Activated naive CD4-positive, alpha-beta T cell treated with anti-CD3 and anti-CD28 coated beads, Interleukin-2, amount 10 ng/mL, durations not matched to agents 7 days and 5 days (primary cell): ENCODE data around the gene DOC2B.
A peak's percentile ranks its signal among the peaks of the same experiment; 100 is the strongest.

Experiments
- CTCF ChIA-PET: fragments of 350-600 bp; sonication (Branson Sonifier 250); formaldehyde crosslinking; loops from one replicate; lab custom pipeline; 2021; ENCODE audit warnings: antibody characterized with exemption; lab: Charles Lee
- DNase-seq: peaks from one replicate; pipeline ENCODE4 v3.0.0-alpha.2; 2020
- H3K27ac Mint-ChIP-seq: one replicate; pipeline ENCODE4 v1.8.0; 2021; ENCODE audit warnings: mild to moderate bottlenecking, moderate library complexity, mixed read lengths
- H3K27me3 Mint-ChIP-seq: one replicate; pipeline ENCODE4 v1.8.0; 2021; ENCODE audit warnings: mild to moderate bottlenecking, mixed read lengths
- H3K36me3 Mint-ChIP-seq: one replicate; pipeline ENCODE4 v1.8.0; 2021; ENCODE audit warnings: mixed read lengths
- H3K4me1 Mint-ChIP-seq: one replicate; pipeline ENCODE4 v1.8.0; 2021; ENCODE audit warnings: mixed read lengths
- H3K4me3 Mint-ChIP-seq: one replicate; pipeline ENCODE4 v1.8.0; 2021; ENCODE audit warnings: mild to moderate bottlenecking, moderate library complexity, mixed read lengths
- H3K9me3 Mint-ChIP-seq: one replicate; pipeline ENCODE4 v1.8.0; 2021; ENCODE audit warnings: mixed read lengths

The DOC2B gene

GRCh38 chr17:153851-154250, 27.6 kb downstream of the DOC2B start:
- H3K4me1 Mint-ChIP-seq = no peaks in the 10 kb centered on the region
- no peak for DNase-seq
- no peak overlapping the region for H3K27ac Mint-ChIP-seq
- no peaks in the 10 kb centered on the region for H3K9me3 Mint-ChIP-seq
- H3K36me3 Mint-ChIP-seq = no peaks in the 10 kb centered on the region
- no peak overlapping the region for H3K4me3 Mint-ChIP-seq
- CTCF ChIA-PET = no interaction called here
- peaks cover 15% of the 10 kb centered on the region for H3K27me3 Mint-ChIP-seq

- H3K9me3 Mint-ChIP-seq = no peaks in the 10 kb centered on the region
- no peak overlapping the region for H3K4me3 Mint-ChIP-seq
- H3K4me1 Mint-ChIP-seq = no peaks in the 10 kb centered on the region
- DNase-seq = no peak
- peaks cover 12% of the 10 kb centered on the region for H3K27me3 Mint-ChIP-seq
- CTCF ChIA-PET = interaction anchor here (0.8 kb wide), 1 partner anchor 26 kb away, joined by 3 read pairs; no protein-coding TSS in a partner anchor
- H3K36me3 Mint-ChIP-seq = no peaks in the 10 kb centered on the region
- no peak overlapping the region for H3K27ac Mint-ChIP-seq
Observed at GRCh38 chr17:152860-153420, 28.5 kb downstream of the DOC2B start.

GRCh38 chr17:151886-152859, 29.3 kb downstream of the DOC2B start:
- no peaks in the 10 kb centered on the region for H3K4me1 Mint-ChIP-seq

GRCh38 chr17:151004-151403, 30.4 kb downstream of the DOC2B start:
- Mint-ChIP-seq H3K27ac (no peak overlapping the region), H3K9me3 (no peaks in the 10 kb centered on the region), H3K4me1 (no peaks in the 10 kb centered on the region), H3K27me3 (peaks cover 11% of the 10 kb centered on the region), H3K36me3 (no peaks in the 10 kb centered on the region), H3K4me3 (no peak overlapping the region)
- no peak for DNase-seq
- CTCF ChIA-PET = no interaction called here

More at GRCh38 chr17:151886-152859, 29.3 kb downstream of the DOC2B start:
- Mint-ChIP-seq H3K27ac (no peak overlapping the region), H3K9me3 (no peaks in the 10 kb centered on the region), H3K4me3 (no peak overlapping the region), H3K27me3 (peaks cover 11% of the 10 kb centered on the region), H3K36me3 (no peaks in the 10 kb centered on the region)
- CTCF ChIA-PET = interaction anchor here (0.8 kb wide), 1 partner anchor 27 kb away, joined by 3 read pairs; no protein-coding TSS in a partner anchor
- DNase-seq = no peak

- peaks cover 11% of the 10 kb centered on the region for H3K27me3 Mint-ChIP-seq
- H3K36me3 Mint-ChIP-seq = no peaks in the 10 kb centered on the region
- CTCF ChIA-PET = interaction anchor here (0.6 to 1.5 kb wide), 2 partner anchors 49 to 237 kb away, joined by 3 read pairs; no protein-coding TSS in a partner anchor
Observed at GRCh38 chr17:149897-150584, 31.4 kb downstream of the DOC2B start.

GRCh38 chr17:149231-149630, 32.2 kb downstream of the DOC2B start:
- H3K27ac Mint-ChIP-seq = no peak overlapping the region
- no peaks in the 10 kb centered on the region for H3K9me3 Mint-ChIP-seq
- H3K4me3 Mint-ChIP-seq = no peak overlapping the region
- CTCF ChIA-PET = interaction anchor here (0.5 to 1.5 kb wide), 2 partner anchors 237 to 245 kb away, joined by 3 read pairs; no protein-coding TSS in a partner anchor
- H3K27me3 Mint-ChIP-seq = peaks cover 11% of the 10 kb centered on the region
- H3K36me3 Mint-ChIP-seq = no peaks in the 10 kb centered on the region
- no peak for DNase-seq
- H3K4me1 Mint-ChIP-seq = no peaks in the 10 kb centered on the region

More at GRCh38 chr17:149897-150584, 31.4 kb downstream of the DOC2B start:
- no peaks in the 10 kb centered on the region for H3K9me3 Mint-ChIP-seq
- H3K27ac Mint-ChIP-seq = no peak overlapping the region
- peak; percentile 14 for DNase-seq
- no peaks in the 10 kb centered on the region for H3K4me1 Mint-ChIP-seq
- no peak overlapping the region for H3K4me3 Mint-ChIP-seq

- no peaks in the 10 kb centered on the region for H3K4me1 Mint-ChIP-seq
- peak; percentile 16 for DNase-seq
- H3K27ac Mint-ChIP-seq = no peak overlapping the region
- H3K36me3 Mint-ChIP-seq = no peaks in the 10 kb centered on the region
- H3K4me3 Mint-ChIP-seq = no peak overlapping the region
- peaks cover 14% of the 10 kb centered on the region for H3K27me3 Mint-ChIP-seq
- CTCF ChIA-PET = interaction anchor here (0.5 to 1.5 kb wide), 2 partner anchors 238 to 245 kb away, joined by 3 read pairs; no protein-coding TSS in a partner anchor
- H3K9me3 Mint-ChIP-seq = no peaks in the 10 kb centered on the region
Observed at GRCh38 chr17:148757-149156, 32.7 kb downstream of the DOC2B start.

- DNase-seq = peak; percentile 13
- H3K27ac Mint-ChIP-seq = no peak overlapping the region
- H3K4me3 Mint-ChIP-seq = no peak overlapping the region
- CTCF ChIA-PET = no interaction called here
- peaks cover 5% of the 10 kb centered on the region for H3K4me1 Mint-ChIP-seq
- no peaks in the 10 kb centered on the region for H3K9me3 Mint-ChIP-seq
- H3K36me3 Mint-ChIP-seq = no peaks in the 10 kb centered on the region
- peaks cover 21% of the 10 kb centered on the region for H3K27me3 Mint-ChIP-seq
Observed at GRCh38 chr17:147796-148740, 33.4 kb downstream of the DOC2B start.

- DNase-seq = peak; percentile 11
- peaks cover 19% of the 10 kb centered on the region for H3K27me3 Mint-ChIP-seq
- H3K4me1 Mint-ChIP-seq = peaks cover 5% of the 10 kb centered on the region
- CTCF ChIA-PET = interaction anchor here (1.8 kb wide), 1 partner anchor 240 kb away, joined by 4 read pairs; no protein-coding TSS in a partner anchor
- H3K27ac Mint-ChIP-seq = no peak overlapping the region
- no peaks in the 10 kb centered on the region for H3K36me3 Mint-ChIP-seq
- no peak overlapping the region for H3K4me3 Mint-ChIP-seq
- H3K9me3 Mint-ChIP-seq = no peaks in the 10 kb centered on the region
Observed at GRCh38 chr17:146983-147761, 34.3 kb downstream of the DOC2B start.

- DNase-seq = peak; percentile 8
- Mint-ChIP-seq H3K4me3 (no peak overlapping the region), H3K36me3 (no peaks in the 10 kb centered on the region), H3K4me1 (peaks cover 5% of the 10 kb centered on the region), H3K27me3 (peaks cover 13% of the 10 kb centered on the region), H3K9me3 (no peaks in the 10 kb centered on the region), H3K27ac (no peak overlapping the region)
- CTCF ChIA-PET = interaction anchor here (1.8 to 2.4 kb wide), 2 partner anchors 241 to 553 kb away, joined by 4 to 9 read pairs; no protein-coding TSS in a partner anchor
Observed at GRCh38 chr17:146546-146945, 34.9 kb downstream of the DOC2B start.

GRCh38 chr17:145671-146541, 35.5 kb downstream of the DOC2B start:
- no peaks in the 10 kb centered on the region for H3K9me3 Mint-ChIP-seq
- H3K27me3 Mint-ChIP-seq = peaks cover 12% of the 10 kb centered on the region
- CTCF ChIA-PET = interaction anchor here (1.6 to 2.4 kb wide), 3 partner anchors 241 to 554 kb away, joined by 4 to 9 read pairs (median 4); no protein-coding TSS in a partner anchor

More at GRCh38 chr17:145671-146541, 35.5 kb downstream of the DOC2B start:
- Mint-ChIP-seq H3K4me1 (peaks cover 5% of the 10 kb centered on the region), H3K4me3 (no peak overlapping the region), H3K27ac (no peak overlapping the region), H3K36me3 (no peaks in the 10 kb centered on the region)
- DNase-seq = peak; percentile 11
